ENCODE results near the gene HEMK1.

The HEMK1 gene

GRCh38 chr3:50603261-50604109 lies 34.2 kb downstream of the HEMK1 start:
- DNase-seq = no peak

- no peak for DNase-seq
Observed at GRCh38 chr3:50604110-50604621, 34.8 kb downstream of the HEMK1 start.

GRCh38 chr3:50604628-50605588 lies 35.6 kb downstream of the HEMK1 start:
- no peak for DNase-seq

- no peak for DNase-seq
Observed at GRCh38 chr3:50605901-50606326, 36.6 kb downstream of the HEMK1 start.

GRCh38 chr3:50606596-50606995 lies 37.3 kb downstream of the HEMK1 start:
- no peak for DNase-seq

GRCh38 chr3:50607271-50608091 lies 38.2 kb downstream of the HEMK1 start:
- no peak for DNase-seq

- no peak for DNase-seq
Observed at GRCh38 chr3:50608278-50608677, 39.0 kb downstream of the HEMK1 start.

GRCh38 chr3:50609071-50609762 lies 39.9 kb downstream of the HEMK1 start:
- DNase-seq = no peak

GRCh38 chr3:50609763-50610085 lies 40.4 kb downstream of the HEMK1 start:
- no peak for DNase-seq

- DNase-seq = no peak
Observed at GRCh38 chr3:50610181-50610971, 41.1 kb downstream of the HEMK1 start.

- DNase-seq = no peak
Observed at GRCh38 chr3:50610992-50611463, 41.7 kb downstream of the HEMK1 start.

GRCh38 chr3:50611464-50612233 lies 42.3 kb downstream of the HEMK1 start, which contains the start of gene CISH:
Gene CISH (minus strand): TSS chr3:50611774. CDS start chr3:50611650, 124 bp downstream.
- peak; percentile 67 to 90 for DNase-seq

GRCh38 chr3:50612234-50612882 lies 43.0 kb downstream of the HEMK1 start:
- DNase-seq = no peak

- DNase-seq = no peak
Observed at GRCh38 chr3:50612970-50613846, 43.9 kb downstream of the HEMK1 start.

GRCh38 chr3:50615190-50615589 lies 45.9 kb downstream of the HEMK1 start:
- DNase-seq = no peak

GRCh38 chr3:50616003-50616769 lies 46.9 kb downstream of the HEMK1 start:
- peak; percentile 63 to 91 for DNase-seq

GRCh38 chr3:50616770-50617095 lies 47.4 kb downstream of the HEMK1 start:
- peak; percentile 71 to 91 for DNase-seq
